Chondrocyte (in vitro differentiated cells): ENCODE measurements around the gene ANKH. TPM values are rescaled to one million over a fixed set of nuclear protein-coding genes. Genes with fewer than 3 reads are reported as not detected.

Experiments used
- DNase-seq: peaks from one replicate; pipeline ENCODE4 v3.0.0; 2021; ENCODE audit warnings: mixed read lengths, low spot score
- H3K27ac Mint-ChIP-seq: one replicate; pipeline ENCODE4 v1.8.0; 2021; ENCODE audit warnings: mild to moderate bottlenecking, moderate library complexity, mixed read lengths; ENCODE audit not compliant: unreplicated experiment
- H3K27me3 Mint-ChIP-seq: 2 replicates; pipeline ENCODE4 v1.8.0; 2021; ENCODE audit warnings: low read depth, mixed read lengths
- H3K36me3 Mint-ChIP-seq: 2 replicates; pipeline ENCODE4 v1.8.0; 2021; ENCODE audit warnings: low read depth, mixed read lengths
- H3K4me1 Mint-ChIP-seq: 2 replicates; pipeline ENCODE4 v1.8.0; 2021; ENCODE audit warnings: low read depth, mild to moderate bottlenecking, mixed read lengths
- H3K4me3 Mint-ChIP-seq: one replicate; pipeline ENCODE4 v1.8.0; 2021; ENCODE audit warnings: mild to moderate bottlenecking, moderate library complexity, mixed read lengths; ENCODE audit not compliant: unreplicated experiment
- H3K9me3 Mint-ChIP-seq: 2 replicates; pipeline ENCODE4 v1.8.0; 2021; ENCODE audit warnings: low read depth, mixed read lengths
- total RNA-seq: library from RNA; stranded (reverse); gene quantifications from 3 replicates; pipeline ENCODE4 v1.2.1, GENCODE V29; 2021
- TF ChIP-seq, protein P1 (sequence below): fragments of 200-600 bp; sonication (generic); IDR thresholded peaks from 2 replicates; pipeline ENCODE4 v1.5.0; 2021; ENCODE audit warnings: antibody characterized with exemption, mild to moderate bottlenecking, moderate library complexity

The ANKH gene
- total RNA-seq, 1 donor from 2014 or later, result 114 TPM

DNA sequence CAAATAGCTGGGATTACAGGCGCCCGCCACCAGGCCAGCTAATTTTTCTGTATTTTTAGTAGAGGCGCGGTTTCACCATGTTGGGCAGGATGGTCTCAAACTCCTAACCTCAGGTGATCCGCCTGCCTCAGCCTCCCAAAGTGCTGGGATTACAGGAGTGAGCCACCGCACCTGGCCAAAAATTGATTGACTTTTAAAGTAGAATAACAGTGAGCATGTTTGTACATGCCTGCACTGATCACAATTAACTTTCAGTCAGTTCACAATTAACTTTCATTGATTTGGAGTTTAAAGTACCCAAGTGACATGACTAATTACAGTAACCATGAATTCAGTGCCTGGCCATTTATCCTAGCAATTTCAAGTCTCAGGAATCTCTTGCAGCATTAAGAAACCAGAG lies 61.3 kb downstream of the ANKH start:
- no peaks in the 10 kb centered on the region for H3K9me3 Mint-ChIP-seq
- TF ChIP-seq, protein P1, sequence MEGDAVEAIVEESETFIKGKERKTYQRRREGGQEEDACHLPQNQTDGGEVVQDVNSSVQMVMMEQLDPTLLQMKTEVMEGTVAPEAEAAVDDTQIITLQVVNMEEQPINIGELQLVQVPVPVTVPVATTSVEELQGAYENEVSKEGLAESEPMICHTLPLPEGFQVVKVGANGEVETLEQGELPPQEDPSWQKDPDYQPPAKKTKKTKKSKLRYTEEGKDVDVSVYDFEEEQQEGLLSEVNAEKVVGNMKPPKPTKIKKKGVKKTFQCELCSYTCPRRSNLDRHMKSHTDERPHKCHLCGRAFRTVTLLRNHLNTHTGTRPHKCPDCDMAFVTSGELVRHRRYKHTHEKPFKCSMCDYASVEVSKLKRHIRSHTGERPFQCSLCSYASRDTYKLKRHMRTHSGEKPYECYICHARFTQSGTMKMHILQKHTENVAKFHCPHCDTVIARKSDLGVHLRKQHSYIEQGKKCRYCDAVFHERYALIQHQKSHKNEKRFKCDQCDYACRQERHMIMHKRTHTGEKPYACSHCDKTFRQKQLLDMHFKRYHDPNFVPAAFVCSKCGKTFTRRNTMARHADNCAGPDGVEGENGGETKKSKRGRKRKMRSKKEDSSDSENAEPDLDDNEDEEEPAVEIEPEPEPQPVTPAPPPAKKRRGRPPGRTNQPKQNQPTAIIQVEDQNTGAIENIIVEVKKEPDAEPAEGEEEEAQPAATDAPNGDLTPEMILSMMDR, result no peak
- H3K36me3 Mint-ChIP-seq, result no peaks in the 10 kb centered on the region
- DNase-seq, result no peak
- peak overlapping the region; percentile 91 for H3K27ac Mint-ChIP-seq
- no peaks in the 10 kb centered on the region for H3K27me3 Mint-ChIP-seq
- H3K4me1 Mint-ChIP-seq, result peaks cover 39% of the 10 kb centered on the region
- H3K4me3 Mint-ChIP-seq, result no peak overlapping the region

DNA sequence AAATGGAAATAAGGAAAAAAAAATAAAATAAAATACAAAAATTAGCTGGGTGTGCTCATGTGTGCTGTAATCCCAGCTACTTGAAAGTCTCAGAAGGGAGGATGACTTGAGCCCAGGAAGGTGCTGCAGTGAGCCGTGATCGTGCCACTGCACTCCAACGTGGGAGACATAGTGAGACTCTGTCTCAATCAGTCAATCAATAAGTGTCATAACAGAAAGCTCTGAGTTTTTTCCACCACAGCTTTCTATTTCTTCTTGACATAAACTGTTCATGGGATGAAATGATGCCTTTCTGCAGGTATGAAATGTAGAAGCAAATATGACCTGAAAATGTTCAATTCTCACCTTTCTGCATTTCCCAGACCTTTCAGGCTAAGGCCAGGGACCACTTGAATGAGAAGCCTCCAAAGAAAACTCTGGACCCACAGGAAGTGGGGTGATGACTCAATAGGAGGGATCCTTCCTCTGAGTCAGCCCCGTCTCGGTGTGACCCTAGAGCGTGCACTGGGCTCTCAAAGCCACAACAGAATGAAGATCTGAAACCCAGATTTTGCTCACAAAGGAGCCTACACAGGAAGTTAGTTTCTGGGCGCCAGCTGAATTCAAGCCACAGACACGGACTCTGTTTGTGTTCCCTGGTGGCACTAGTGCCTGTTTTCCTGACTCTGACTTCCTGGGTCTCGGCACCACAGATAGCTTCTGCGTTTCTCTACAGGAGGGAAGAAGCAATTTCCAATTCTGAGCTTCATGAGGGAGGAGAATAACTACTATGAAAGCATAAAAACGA lies 62.0 kb downstream of the ANKH start:
- peaks cover 37% of the 10 kb centered on the region for H3K4me1 Mint-ChIP-seq
- peaks cover 4% of the 10 kb centered on the region for H3K36me3 Mint-ChIP-seq
- TF ChIP-seq, protein P1, result no peak
- H3K27me3 Mint-ChIP-seq, result no peaks in the 10 kb centered on the region
- no peaks in the 10 kb centered on the region for H3K9me3 Mint-ChIP-seq
- no peak for DNase-seq
- H3K27ac Mint-ChIP-seq, result peak overlapping the region; percentile 91
- peak overlapping the region; percentile 44 for H3K4me3 Mint-ChIP-seq

GRCh38 chr5:14807471-14807870 lies 64.1 kb downstream of the ANKH start:
- H3K36me3 Mint-ChIP-seq, result peaks cover 10% of the 10 kb centered on the region

GRCh38 chr5:14806456-14806855 lies 65.1 kb downstream of the ANKH start:
- H3K27ac Mint-ChIP-seq, result peak overlapping the region; percentile 19
- TF ChIP-seq, protein P1, result no peak
- H3K36me3 Mint-ChIP-seq, result peaks cover 13% of the 10 kb centered on the region
- no peaks in the 10 kb centered on the region for H3K27me3 Mint-ChIP-seq
- no peak for DNase-seq
- H3K4me1 Mint-ChIP-seq, result peaks cover 33% of the 10 kb centered on the region
- H3K4me3 Mint-ChIP-seq, result no peak overlapping the region
- H3K9me3 Mint-ChIP-seq, result no peaks in the 10 kb centered on the region

More at GRCh38 chr5:14807471-14807870, 64.1 kb downstream of the ANKH start:
- no peak overlapping the region for H3K27ac Mint-ChIP-seq
- no peak for DNase-seq
- TF ChIP-seq, protein P1, result no peak
- H3K4me1 Mint-ChIP-seq, result peaks cover 33% of the 10 kb centered on the region
- H3K9me3 Mint-ChIP-seq, result no peaks in the 10 kb centered on the region
- no peak overlapping the region for H3K4me3 Mint-ChIP-seq
- no peaks in the 10 kb centered on the region for H3K27me3 Mint-ChIP-seq

DNA sequence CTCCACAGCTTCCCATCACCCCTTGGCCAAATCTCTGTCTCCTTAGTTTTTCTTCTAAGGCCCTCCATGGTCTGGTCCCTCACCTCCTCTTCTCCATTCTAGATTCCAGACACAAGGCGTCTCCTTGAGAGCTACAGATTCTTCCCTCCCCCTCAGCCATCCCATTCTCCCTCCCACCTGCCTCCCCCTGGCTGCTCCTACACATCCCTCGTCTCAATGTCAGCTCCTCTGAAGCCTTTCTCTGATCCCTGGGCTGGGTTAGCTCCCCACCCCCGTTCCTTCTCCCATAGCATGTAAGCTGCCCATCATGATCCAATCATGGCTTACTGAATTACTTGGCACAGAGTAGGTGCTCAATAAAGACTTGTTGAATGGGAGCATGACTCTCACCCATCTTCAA lies 69.0 kb downstream of the ANKH start:
- Mint-ChIP-seq H3K27me3 (no peaks in the 10 kb centered on the region), H3K27ac (no peak overlapping the region), H3K4me1 (peaks cover 15% of the 10 kb centered on the region), H3K36me3 (peaks cover 17% of the 10 kb centered on the region), H3K9me3 (no peaks in the 10 kb centered on the region), H3K4me3 (no peak overlapping the region)
- TF ChIP-seq, protein P1, result no peak
- no peak for DNase-seq
